GM18858 (cell line): ENCODE measurements around the gene DYRK2.

Source experiments
- ATAC-seq: cut with Tn5 transposase; IDR thresholded peaks from one replicate; pipeline ENCODE4 v1.9.1; 2021; ENCODE audit not compliant: unreplicated experiment

The DYRK2 gene

GRCh38 chr12:67648521-67649260 lies at the start of gene DYRK2:
Gene DYRK2, plus strand, starts transcription at chr12:67648745. Its CDS starts 389 bp downstream, at chr12:67649134.
- peak; percentile 31 for ATAC-seq

- no peak for ATAC-seq
Observed at GRCh38 chr12:67599691-67600090, 48.9 kb upstream of the DYRK2 start.

- ATAC-seq: no peak
Observed at GRCh38 chr12:67601126-67601525, 47.4 kb upstream of the DYRK2 start.

GRCh38 chr12:67609226-67609870 lies 39.2 kb upstream of the DYRK2 start:
- no peak for ATAC-seq

GRCh38 chr12:67613040-67613439 lies 35.5 kb upstream of the DYRK2 start:
- no peak for ATAC-seq

- ATAC-seq: no peak
Observed at GRCh38 chr12:67617629-67618028, 30.9 kb upstream of the DYRK2 start.

- no peak for ATAC-seq
Observed at GRCh38 chr12:67618303-67618702, 30.2 kb upstream of the DYRK2 start.

GRCh38 chr12:67621112-67621511 lies 27.4 kb upstream of the DYRK2 start:
- ATAC-seq: no peak

GRCh38 chr12:67621926-67622325 lies 26.6 kb upstream of the DYRK2 start:
- ATAC-seq: no peak

GRCh38 chr12:67623259-67623658 lies 25.3 kb upstream of the DYRK2 start:
- ATAC-seq: no peak

GRCh38 chr12:67624355-67624754 lies 24.2 kb upstream of the DYRK2 start:
- no peak for ATAC-seq

GRCh38 chr12:67625004-67625403 lies 23.5 kb upstream of the DYRK2 start:
- no peak for ATAC-seq

- ATAC-seq: no peak
Observed at GRCh38 chr12:67626156-67626555, 22.4 kb upstream of the DYRK2 start.

GRCh38 chr12:67630373-67631088 lies 18.0 kb upstream of the DYRK2 start:
- ATAC-seq: peak; percentile 97

GRCh38 chr12:67632005-67632404 lies 16.5 kb upstream of the DYRK2 start:
- ATAC-seq: no peak

- ATAC-seq: no peak
Observed at GRCh38 chr12:67633024-67633610, 15.4 kb upstream of the DYRK2 start.

- ATAC-seq: no peak
Observed at GRCh38 chr12:67633708-67634107, 14.8 kb upstream of the DYRK2 start.

- ATAC-seq: no peak
Observed at GRCh38 chr12:67634303-67634761, 14.2 kb upstream of the DYRK2 start.

- ATAC-seq: no peak
Observed at GRCh38 chr12:67637718-67638117, 10.8 kb upstream of the DYRK2 start.

GRCh38 chr12:67638694-67639093 lies 9.9 kb upstream of the DYRK2 start:
- ATAC-seq: no peak

- no peak for ATAC-seq
Observed at GRCh38 chr12:67640863-67641262, 7.7 kb upstream of the DYRK2 start.
